Esophagus squamous epithelium (tissue), 4 donors: ENCODE measurements around the gene PIAS4.

Source experiments
- POLR2A ChIP-seq, 4 donors: fragments of 450-650 bp; IDR thresholded peaks; one replicate each; pipeline ENCODE4 v1.6.1; 2017; ENCODE audit warnings: antibody characterized with exemption in 4 of 4, mild to moderate bottlenecking in 4 of 4, moderate library complexity in 3 of 4
- TF ChIP-seq, protein P1 (sequence below), 6 experiments: fragments of 450-650 bp in 4 of 6; fragments of 200-600 bp in 2 of 6; sonication (generic) in 2 of 6; IDR thresholded peaks; one replicate each; pipeline ENCODE4 v1.5.1; 2016 to 2019; ENCODE audit warnings: antibody characterized with exemption in 6 of 6, mild to moderate bottlenecking in 4 of 6, moderate library complexity in 4 of 6

GRCh38 chr19:4030981-4031380, 23.4 kb downstream of the PIAS4 start:
- TF ChIP-seq, protein P1, sequence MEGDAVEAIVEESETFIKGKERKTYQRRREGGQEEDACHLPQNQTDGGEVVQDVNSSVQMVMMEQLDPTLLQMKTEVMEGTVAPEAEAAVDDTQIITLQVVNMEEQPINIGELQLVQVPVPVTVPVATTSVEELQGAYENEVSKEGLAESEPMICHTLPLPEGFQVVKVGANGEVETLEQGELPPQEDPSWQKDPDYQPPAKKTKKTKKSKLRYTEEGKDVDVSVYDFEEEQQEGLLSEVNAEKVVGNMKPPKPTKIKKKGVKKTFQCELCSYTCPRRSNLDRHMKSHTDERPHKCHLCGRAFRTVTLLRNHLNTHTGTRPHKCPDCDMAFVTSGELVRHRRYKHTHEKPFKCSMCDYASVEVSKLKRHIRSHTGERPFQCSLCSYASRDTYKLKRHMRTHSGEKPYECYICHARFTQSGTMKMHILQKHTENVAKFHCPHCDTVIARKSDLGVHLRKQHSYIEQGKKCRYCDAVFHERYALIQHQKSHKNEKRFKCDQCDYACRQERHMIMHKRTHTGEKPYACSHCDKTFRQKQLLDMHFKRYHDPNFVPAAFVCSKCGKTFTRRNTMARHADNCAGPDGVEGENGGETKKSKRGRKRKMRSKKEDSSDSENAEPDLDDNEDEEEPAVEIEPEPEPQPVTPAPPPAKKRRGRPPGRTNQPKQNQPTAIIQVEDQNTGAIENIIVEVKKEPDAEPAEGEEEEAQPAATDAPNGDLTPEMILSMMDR (IDR thresholded peaks at IDR 0.05) = no peak
- no peak for TF ChIP-seq POLR2A (IDR thresholded peaks at IDR 0.05)
